ENCODE measurements around the gene PPP3CB. TPM values are rescaled to one million over a fixed set of nuclear protein-coding genes. Genes with fewer than 3 reads are reported as not detected.
A peak's percentile ranks its signal among the peaks of the same experiment; 100 is the strongest.

Gene PPP3CB
- total and polyA plus RNA-seq, 2 experiments from 2014 or later: 23.7 to 29.5 TPM

DNA sequence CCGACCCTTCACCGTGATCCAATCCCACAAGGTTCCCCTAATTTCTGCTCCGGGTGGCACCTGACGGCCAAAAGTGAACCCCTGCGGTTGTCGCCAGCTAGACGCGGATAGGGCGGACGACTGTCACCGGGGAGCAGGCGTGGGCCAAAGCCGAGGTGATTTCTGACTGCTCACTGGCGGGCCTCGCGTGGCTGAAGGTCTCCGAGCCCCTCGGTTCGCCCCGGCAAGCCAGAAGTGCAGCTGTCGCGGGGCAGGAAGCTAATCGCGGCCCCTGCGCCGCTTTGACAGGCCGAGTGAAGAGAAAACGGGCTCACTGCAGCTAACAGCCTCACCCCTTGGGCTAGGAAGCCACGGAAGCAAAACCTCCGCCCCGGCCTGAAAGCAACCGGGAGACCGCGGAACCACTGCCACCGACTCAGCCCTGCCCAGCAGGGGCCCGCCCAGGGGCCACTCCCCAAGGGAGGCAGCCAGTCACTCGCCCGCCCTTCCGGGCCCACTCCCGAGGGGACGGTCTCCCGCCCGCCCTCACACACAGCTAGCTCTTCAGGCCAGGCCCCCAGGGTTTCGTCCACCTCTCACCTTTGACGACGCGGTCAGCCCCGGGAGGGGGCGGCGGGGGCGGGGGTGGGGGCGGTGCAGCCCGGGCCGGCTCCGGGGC lies 469 bp downstream of the PPP3CB start:
- DNase-seq: peak; percentile 93

GRCh38 chr10:73494877-73495225 lies 973 bp downstream of the PPP3CB start:
- Histone ChIP-seq H4K20me1 (ENCODE audit: insufficient read depth) (no peaks in the 10 kb centered on the region), H3K36me3 (ENCODE audit: low read depth) (no peaks in the 10 kb centered on the region; the same call in 1 of the 2 replicates), H3K27me3 (replicated peaks; ENCODE audit: insufficient read depth) (no peaks in the 10 kb centered on the region), H3K27ac (peak overlapping the region; percentile 94), H3F3A (ENCODE audit: insufficient read depth) (peaks cover 27% of the 10 kb centered on the region), H3K4me1 (ENCODE audit: insufficient read depth) (peaks cover 30% of the 10 kb centered on the region), H3K4me3 (peak overlapping the region; percentile 92), H3K9ac (peak overlapping the region; percentile 97), H2AFZ (peak overlapping the region; percentile 65), H3K9me2 (ENCODE audit: insufficient read depth) (no peaks in the 10 kb centered on the region), H3K4me2 (ENCODE audit: unreplicated experiment) (peak overlapping the region; percentile 98), H3K79me2 (ENCODE audit: insufficient read depth) (peaks cover 63% of the 10 kb centered on the region), H3K9me3 (ENCODE audit: low read depth) (no peaks in the 10 kb centered on the region)
- in situ Hi-C loops (cut with MboI): no loop called here
- DNase-seq: peak; percentile 53
- no peak for TF ChIP-seq EZH2 (IDR thresholded peaks at IDR 0.05; ENCODE audit: insufficient read depth, poor library complexity, severe bottlenecking)
- TF ChIP-seq EZH2phosphoT487 (IDR thresholded peaks at IDR 0.05; ENCODE audit: insufficient read depth, low read depth): no peak
- WGBS, 2 experiments (ENCODE audit: low coverage in 1 of 2, low lambda C conversion rate in 2 of 2, missing lambda C conversion rate in 2 of 2): 0 to 2% methylated on average over 2 of the region's 2 CpGs

More for the DNA sequence above, 469 bp downstream of the PPP3CB start:
- peak overlapping the region; percentile 98 for H3K4me2 ChIP-seq (ENCODE audit: unreplicated experiment)
- peak overlapping the region; percentile 94 for H3K27ac ChIP-seq
- WGBS, 2 experiments (ENCODE audit: low coverage in 1 of 2, low lambda C conversion rate in 2 of 2, missing lambda C conversion rate in 2 of 2): 0 to 1% methylated on average over 39 to 44 of the region's 55 CpGs
- H3K9ac ChIP-seq: peak overlapping the region; percentile 97
- H3K9me3 ChIP-seq (ENCODE audit: low read depth): no peaks in the 10 kb centered on the region
- H4K20me1 ChIP-seq (ENCODE audit: insufficient read depth): no peaks in the 10 kb centered on the region
- peak overlapping the region; percentile 65 for H2AFZ ChIP-seq
- in situ Hi-C loops (cut with MboI): no loop called here
- H3K9me2 ChIP-seq (ENCODE audit: insufficient read depth): no peaks in the 10 kb centered on the region
- peak overlapping the region; percentile 92 for H3K4me3 ChIP-seq
- no peaks in the 10 kb centered on the region; the same call in 1 of the 2 replicates for H3K36me3 ChIP-seq (ENCODE audit: low read depth)
- peaks cover 30% of the 10 kb centered on the region for H3K4me1 ChIP-seq (ENCODE audit: insufficient read depth)
- TF ChIP-seq EZH2 (IDR thresholded peaks at IDR 0.05; ENCODE audit: insufficient read depth, poor library complexity, severe bottlenecking): no peak
- TF ChIP-seq EZH2phosphoT487 (IDR thresholded peaks at IDR 0.05; ENCODE audit: insufficient read depth, low read depth): no peak
- peaks cover 27% of the 10 kb centered on the region for H3F3A ChIP-seq (ENCODE audit: insufficient read depth)
- peaks cover 58% of the 10 kb centered on the region for H3K79me2 ChIP-seq (ENCODE audit: insufficient read depth)
- no peaks in the 10 kb centered on the region for H3K27me3 ChIP-seq (replicated peaks; ENCODE audit: insufficient read depth)

GRCh38 chr10:73494213-73494612 lies 1.6 kb downstream of the PPP3CB start:
- Histone ChIP-seq H3K79me2 (ENCODE audit: insufficient read depth) (peaks cover 70% of the 10 kb centered on the region), H3K9me3 (ENCODE audit: low read depth) (no peaks in the 10 kb centered on the region), H3K27ac (peak overlapping the region; percentile 94), H3K9me2 (ENCODE audit: insufficient read depth) (no peaks in the 10 kb centered on the region), H3K9ac (peak overlapping the region; percentile 97), H3K36me3 (ENCODE audit: low read depth) (no peaks in the 10 kb centered on the region; the same call in 1 of the 2 replicates), H4K20me1 (ENCODE audit: insufficient read depth) (no peaks in the 10 kb centered on the region), H3K4me3 (peak overlapping the region; percentile 92), H3K27me3 (replicated peaks; ENCODE audit: insufficient read depth) (no peaks in the 10 kb centered on the region), H3K4me1 (ENCODE audit: insufficient read depth) (peaks cover 30% of the 10 kb centered on the region), H3F3A (ENCODE audit: insufficient read depth) (peaks cover 27% of the 10 kb centered on the region), H2AFZ (no peak overlapping the region), H3K4me2 (ENCODE audit: unreplicated experiment) (peak overlapping the region; percentile 98)
- no peak for DNase-seq
- WGBS, 2 experiments (ENCODE audit: low coverage in 1 of 2, low lambda C conversion rate in 2 of 2, missing lambda C conversion rate in 2 of 2): 84 to 87% methylated on average over 15 of the region's 15 CpGs
- in situ Hi-C loops (cut with MboI): no loop called here
- TF ChIP-seq EZH2phosphoT487 (IDR thresholded peaks at IDR 0.05; ENCODE audit: insufficient read depth, low read depth) (no peak), EZH2 (IDR thresholded peaks at IDR 0.05; ENCODE audit: insufficient read depth, poor library complexity, severe bottlenecking) (no peak)

DNA sequence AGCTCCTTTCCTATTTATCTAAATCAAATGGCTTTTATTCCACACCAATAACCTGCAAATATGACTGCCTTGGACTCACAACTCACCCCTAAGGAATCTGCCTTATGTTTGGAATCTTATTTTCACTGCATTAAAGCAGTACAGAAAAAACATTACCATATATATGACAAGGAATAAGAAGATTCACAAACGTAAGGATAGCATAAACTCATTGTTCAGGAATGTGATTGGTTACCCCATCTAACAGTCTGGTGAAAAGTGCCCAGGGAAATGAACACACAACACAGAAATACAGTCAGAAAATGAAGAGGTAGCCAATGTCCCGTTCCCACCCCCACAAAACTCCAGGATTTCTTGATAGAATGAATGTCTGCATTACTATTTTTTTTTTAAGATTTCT lies 2.0 kb downstream of the PPP3CB start:
- 18 to 23% methylated on average over 2 of the region's 2 CpGs for WGBS, 2 experiments (ENCODE audit: low coverage in 1 of 2, low lambda C conversion rate in 2 of 2, missing lambda C conversion rate in 2 of 2)
- peaks cover 27% of the 10 kb centered on the region for H3F3A ChIP-seq (ENCODE audit: insufficient read depth)

More for the DNA sequence above, 2.0 kb downstream of the PPP3CB start:
- peak overlapping the region; percentile 94 for H3K27ac ChIP-seq
- H3K4me2 ChIP-seq (ENCODE audit: unreplicated experiment): peak overlapping the region; percentile 98
- H3K9ac ChIP-seq: peak overlapping the region; percentile 97
- peaks cover 74% of the 10 kb centered on the region for H3K79me2 ChIP-seq (ENCODE audit: insufficient read depth)
- no peaks in the 10 kb centered on the region for H3K9me2 ChIP-seq (ENCODE audit: insufficient read depth)
- peaks cover 30% of the 10 kb centered on the region for H3K4me1 ChIP-seq (ENCODE audit: insufficient read depth)
- TF ChIP-seq EZH2phosphoT487 (IDR thresholded peaks at IDR 0.05; ENCODE audit: insufficient read depth, low read depth) (no peak), EZH2 (IDR thresholded peaks at IDR 0.05; ENCODE audit: insufficient read depth, poor library complexity, severe bottlenecking) (no peak)
- H3K36me3 ChIP-seq (ENCODE audit: low read depth): no peaks in the 10 kb centered on the region; the same call in 1 of the 2 replicates
- DNase-seq: peak; percentile 67
- no peaks in the 10 kb centered on the region for H3K27me3 ChIP-seq (replicated peaks; ENCODE audit: insufficient read depth)
- in situ Hi-C loops (cut with MboI): no loop called here
- no peaks in the 10 kb centered on the region for H4K20me1 ChIP-seq (ENCODE audit: insufficient read depth)
- no peak overlapping the region for H2AFZ ChIP-seq
- peak overlapping the region; percentile 92 for H3K4me3 ChIP-seq
- no peaks in the 10 kb centered on the region for H3K9me3 ChIP-seq (ENCODE audit: low read depth)

All from GM23248 (cell line).